Thyroid gland (tissue), 4 donors: ENCODE results near the gene KLHL1. TPM values are rescaled to one million over a fixed set of nuclear protein-coding genes. Genes with fewer than 3 reads are reported as not detected.

Experiments
- DNase-seq, 2 donors: peaks; one replicate each; pipeline ENCODE4 v3.0.0-alpha.2; 2019
- H3K27ac ChIP-seq, 3 donors: fragments of 200-600 bp; sonication (generic); 1 replicate in 2 of 3; 2 replicates in 1 of 3; pipeline ENCODE4 v1.5.1; 2016 to 2019; ENCODE audit warnings: mild to moderate bottlenecking in 1 of 3, moderate library complexity in 1 of 3
- H3K27me3 ChIP-seq: fragments of 200-600 bp; sonication (generic); one replicate; pipeline ENCODE4 v1.5.1; 2019
- H3K36me3 ChIP-seq, 2 donors: fragments of 200-600 bp; sonication (generic); one replicate each; pipeline ENCODE4 v1.5.1; 2016 to 2019
- H3K4me1 ChIP-seq, 2 donors: fragments of 200-600 bp; sonication (generic); one replicate each; pipeline ENCODE4 v1.5.1; 2017 to 2019
- H3K4me3 ChIP-seq, 3 donors: fragments of 200-600 bp; sonication (generic); replicated peaks in 1 of 3; 1 replicate in 2 of 3; 2 replicates in 1 of 3; pipeline ENCODE4 v1.5.1; 2016; ENCODE audit warnings: mild to moderate bottlenecking in 1 of 3
- H3K9me3 ChIP-seq: fragments of 200-600 bp; sonication (generic); one replicate; pipeline ENCODE4 v1.5.1; 2017
- CTCF ChIP-seq, 6 experiments: fragments of 200-600 bp in 3 of 6; fragments of 450-650 bp in 3 of 6; sonication (generic) in 3 of 6; IDR thresholded peaks; one replicate each; pipeline ENCODE4 v1.5.1; 2016 to 2019; ENCODE audit warnings: antibody characterized with exemption in 6 of 6, mild to moderate bottlenecking in 2 of 6, inconsistent platforms in 1 of 6, moderate library complexity in 1 of 6
- POLR2A ChIP-seq, 2 donors: fragments of 450-650 bp; IDR thresholded peaks; one replicate each; pipeline ENCODE4 v1.6.1; 2017; ENCODE audit warnings: antibody characterized with exemption in 2 of 2, mild to moderate bottlenecking in 2 of 2, moderate library complexity in 1 of 2
- WGBS, 2 donors: methylation state at CpG; one replicate each; pipeline ENCODE4 v1.1.5; 2017; 5-methylcytosine and 5-hydroxymethylcytosine counted together
- intact Hi-C: fragments of 100-400 bp; cut with DNase I; formaldehyde crosslinking; loops from one replicate; pipeline ENCODE4 v1.15.1; 2023
- total RNA-seq, 4 donors: library from RNA; depleted of rRNA; stranded (reverse); fragments of >200 nt; gene quantifications; one replicate each; pipeline ENCODE4 v1.2.3, GENCODE V29; 2016

The KLHL1 gene
- total RNA-seq, 4 donors from 2014 or later = not detected

DNA sequence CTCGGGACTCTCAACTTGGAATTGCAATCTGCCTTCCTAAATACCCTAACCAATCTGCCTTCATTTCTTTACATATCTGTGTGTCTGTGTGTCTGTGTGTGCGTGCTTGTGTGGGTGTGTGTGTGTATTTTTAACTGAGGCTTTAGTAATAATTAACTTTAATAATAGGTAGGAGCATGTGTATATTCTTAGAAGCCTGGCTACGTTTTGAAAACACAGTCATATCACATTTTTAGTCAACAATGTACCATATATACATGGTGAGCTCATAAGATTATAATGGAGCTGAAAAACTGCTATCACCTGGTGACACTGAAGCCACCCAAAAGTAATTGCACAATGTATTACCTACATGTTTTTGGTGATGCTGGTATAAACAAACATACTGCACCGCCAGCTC, 66.1 kb downstream of the KLHL1 start:
- DNase-seq = no peak
- 87% methylated on average over 4 of the region's 4 CpGs for WGBS, 2 donors
- intact Hi-C loops = no loop called here
- no peaks in the 10 kb centered on the region for H3K27me3 ChIP-seq
- H3K27ac ChIP-seq = no peak overlapping the region
- TF ChIP-seq CTCF (IDR thresholded peaks at IDR 0.05) (no peak), POLR2A (IDR thresholded peaks at IDR 0.05) (no peak)
- H3K4me1 ChIP-seq = no peaks in the 10 kb centered on the region
- no peak overlapping the region for H3K4me3 ChIP-seq
- H3K36me3 ChIP-seq = no peaks in the 10 kb centered on the region
- H3K9me3 ChIP-seq = no peaks in the 10 kb centered on the region

DNA sequence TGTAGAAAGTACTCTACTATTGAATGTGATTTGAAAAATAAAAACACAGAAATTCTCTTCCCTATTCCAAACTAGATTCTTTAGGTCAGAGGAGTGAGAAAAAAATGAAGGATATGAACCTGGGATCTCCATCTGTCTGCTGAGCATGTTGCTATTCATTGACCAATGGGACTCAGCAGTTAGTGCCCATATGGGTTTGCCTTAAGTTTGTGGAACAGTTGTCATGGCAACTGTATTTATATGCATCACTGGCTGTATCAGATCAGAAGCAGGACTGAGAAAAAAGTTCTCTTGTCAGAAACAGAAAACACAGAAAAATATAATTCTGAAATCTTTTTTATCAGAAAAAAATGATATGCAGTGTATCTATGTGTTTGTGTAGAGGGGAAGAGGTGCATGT, 74.0 kb downstream of the KLHL1 start:
- H3K4me3 ChIP-seq = no peak overlapping the region
- H3K27ac ChIP-seq = peak overlapping the region in 1 of 3 donors; percentile 73
- no peaks in the 10 kb centered on the region for H3K9me3 ChIP-seq
- no peak for DNase-seq
- peaks cover 3% of the 10 kb centered on the region in 2 donors for H3K4me1 ChIP-seq
- H3K27me3 ChIP-seq = no peaks in the 10 kb centered on the region
- no peaks in the 10 kb centered on the region for H3K36me3 ChIP-seq
- intact Hi-C loops = no loop called here
- TF ChIP-seq CTCF (IDR thresholded peaks at IDR 0.05) (no peak), POLR2A (IDR thresholded peaks at IDR 0.05) (no peak)

GRCh38 chr13:70027551-70027950, 80.7 kb downstream of the KLHL1 start:
- TF ChIP-seq POLR2A (IDR thresholded peaks at IDR 0.05) (no peak), CTCF (IDR thresholded peaks at IDR 0.05) (no peak)
- 62 to 65% methylated on average over 4 of the region's 4 CpGs for WGBS, 2 donors
- intact Hi-C loops = no loop called here
- Histone ChIP-seq H3K27ac (no peak overlapping the region), H3K9me3 (no peaks in the 10 kb centered on the region), H3K4me3 (no peak overlapping the region), H3K36me3 (no peaks in the 10 kb centered on the region), H3K4me1 (no peaks in the 10 kb centered on the region), H3K27me3 (no peaks in the 10 kb centered on the region)
- no peak for DNase-seq

GRCh38 chr13:70023516-70023915, 84.7 kb downstream of the KLHL1 start:
- intact Hi-C loops = no loop called here
- H3K4me1 ChIP-seq = no peaks in the 10 kb centered on the region
- no peak for DNase-seq
- H3K36me3 ChIP-seq = no peaks in the 10 kb centered on the region
- WGBS, 2 donors = 87 to 94% methylated on average over 2 of the region's 2 CpGs
- H3K4me3 ChIP-seq = no peak overlapping the region
- no peaks in the 10 kb centered on the region for H3K9me3 ChIP-seq
- TF ChIP-seq CTCF (IDR thresholded peaks at IDR 0.05) = no peak
- TF ChIP-seq POLR2A (IDR thresholded peaks at IDR 0.05) = no peak
- H3K27ac ChIP-seq = no peak overlapping the region
- no peaks in the 10 kb centered on the region for H3K27me3 ChIP-seq

GRCh38 chr13:70022646-70023045, 85.6 kb downstream of the KLHL1 start:
- WGBS, 2 donors = 89 to 92% methylated on average over 3 of the region's 3 CpGs
- Histone ChIP-seq H3K9me3 (no peaks in the 10 kb centered on the region), H3K27me3 (no peaks in the 10 kb centered on the region), H3K4me3 (no peak overlapping the region), H3K36me3 (no peaks in the 10 kb centered on the region), H3K4me1 (no peaks in the 10 kb centered on the region), H3K27ac (no peak overlapping the region)
- intact Hi-C loops = no loop called here
- TF ChIP-seq CTCF (IDR thresholded peaks at IDR 0.05) (no peak), POLR2A (IDR thresholded peaks at IDR 0.05) (no peak)
- no peak for DNase-seq
